DMS53 (cell line): ENCODE results near the gene GABARAP.
"Not testable (repeated sequence)": the region's sequence is repeated elsewhere in the genome, so short reads cannot be mapped to it uniquely, and the experiment has no call there.

Source experiments
- DNase-seq: peaks from one replicate; lab custom pipeline; 2025; lab: John Stamatoyannopoulos, UW

The GABARAP gene

DNA sequence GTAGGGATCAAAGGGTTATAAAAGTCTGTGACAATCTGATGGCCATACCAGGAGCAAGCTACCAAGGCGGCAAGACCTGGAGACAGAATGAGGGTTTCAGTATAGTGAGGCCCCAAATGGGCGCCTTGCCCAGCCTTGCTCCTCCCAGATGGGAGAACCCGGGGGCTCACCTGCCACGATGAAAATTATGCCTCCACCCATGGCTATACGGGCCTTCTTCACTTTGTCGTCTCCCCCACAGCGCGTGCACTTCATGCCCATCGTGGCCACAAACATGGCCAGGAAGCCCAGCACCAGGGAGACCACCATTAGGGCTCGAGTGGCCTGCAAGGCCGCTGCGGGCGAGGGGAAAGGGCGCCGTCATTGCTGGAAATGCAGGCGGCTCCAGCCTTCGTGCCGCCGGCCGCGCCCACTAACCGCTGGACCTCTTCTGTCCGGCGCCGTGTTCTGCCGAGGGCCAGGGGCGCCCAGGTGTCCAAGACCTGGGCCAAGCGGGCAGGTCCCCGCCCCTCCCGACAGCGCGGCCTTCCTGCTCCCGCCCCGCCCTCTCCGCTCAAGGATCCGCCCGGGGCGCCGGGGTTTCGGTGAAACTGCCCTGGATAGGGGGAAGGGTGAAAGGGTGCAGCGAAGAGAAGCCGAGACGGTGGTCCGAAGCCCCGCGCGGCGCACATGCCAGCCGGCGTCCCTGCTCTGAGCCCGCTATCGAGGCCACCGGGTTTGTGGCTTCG is 18.6 kb upstream of the GABARAP start:
- peak; percentile 96 for DNase-seq

DNA sequence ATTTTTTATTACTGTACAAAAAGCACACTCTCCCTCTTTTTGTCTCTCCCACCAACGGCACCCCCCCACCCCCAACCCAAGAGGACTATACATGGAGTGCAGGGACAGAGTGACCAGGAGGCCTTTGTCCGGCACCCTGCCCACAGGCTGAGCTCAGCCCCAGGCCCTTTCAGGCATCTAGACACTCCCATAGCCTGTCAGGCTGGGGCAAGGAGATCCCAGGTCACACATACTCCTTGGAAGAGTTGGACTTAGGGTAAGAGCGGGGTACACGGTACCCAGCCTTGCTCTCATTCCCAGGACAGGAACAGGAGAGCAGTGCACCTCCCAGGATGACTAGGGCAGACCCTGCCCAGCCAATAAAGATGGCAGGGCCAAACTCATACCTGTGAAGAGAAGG is 17.9 kb upstream of the GABARAP start:
- peak; percentile 48 for DNase-seq

DNA sequence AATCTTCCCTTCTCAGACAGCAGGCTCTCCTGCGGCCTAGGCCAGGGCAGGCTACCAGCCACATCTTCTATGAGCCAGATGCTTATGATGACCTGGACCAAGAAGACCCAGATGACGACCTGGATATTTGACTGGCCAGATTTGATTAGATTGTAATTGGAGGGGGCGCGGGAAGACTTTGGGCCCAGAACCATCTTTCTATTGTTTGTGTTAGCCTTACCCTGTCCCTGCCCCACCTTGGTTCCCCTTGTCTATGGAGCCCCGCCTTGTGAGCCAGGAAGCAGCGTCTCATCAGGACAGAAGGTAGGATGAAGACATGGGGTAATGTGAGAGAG is 17.3 kb upstream of the GABARAP start:
- no peak for DNase-seq

DNA sequence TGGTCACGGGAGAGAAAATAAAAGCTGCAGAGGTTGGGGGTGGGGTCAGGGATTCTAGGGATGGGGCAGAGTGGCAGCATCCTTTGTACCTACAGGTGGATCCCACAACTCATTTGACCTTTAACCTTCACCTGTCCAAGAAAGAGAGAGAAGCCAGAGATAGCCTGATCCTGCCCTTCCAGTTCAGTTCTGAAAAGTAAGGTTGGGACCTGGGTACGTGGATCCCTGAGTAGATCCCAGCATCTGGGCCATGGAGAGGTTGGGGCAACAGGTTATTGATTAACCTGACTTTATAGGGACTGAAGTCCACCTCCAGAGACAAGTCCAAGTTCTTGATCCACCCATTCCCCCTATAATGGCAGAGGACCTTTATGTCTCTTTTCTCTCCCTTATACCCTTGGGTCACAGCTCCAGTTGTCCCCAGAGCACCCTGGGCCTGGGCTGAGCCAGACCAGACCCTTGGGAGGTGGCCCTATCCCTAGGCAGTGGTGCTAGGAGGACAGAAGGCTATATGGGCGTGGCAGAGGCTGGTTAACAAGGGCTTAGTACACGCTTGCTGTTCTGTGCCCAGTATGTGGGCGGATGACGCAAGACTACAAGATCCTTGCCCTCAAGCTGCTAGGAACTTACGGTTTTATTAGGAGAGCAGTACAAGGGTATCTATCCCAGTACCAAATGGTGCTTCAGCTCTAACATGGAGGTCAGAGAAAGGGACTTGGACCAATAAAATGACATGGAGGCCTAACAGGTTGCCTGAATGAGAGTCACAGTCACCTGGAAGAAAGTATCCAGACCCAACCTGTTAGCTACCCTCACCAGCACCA is 16.7 kb upstream of the GABARAP start:
- peak; percentile 64 for DNase-seq

DNA sequence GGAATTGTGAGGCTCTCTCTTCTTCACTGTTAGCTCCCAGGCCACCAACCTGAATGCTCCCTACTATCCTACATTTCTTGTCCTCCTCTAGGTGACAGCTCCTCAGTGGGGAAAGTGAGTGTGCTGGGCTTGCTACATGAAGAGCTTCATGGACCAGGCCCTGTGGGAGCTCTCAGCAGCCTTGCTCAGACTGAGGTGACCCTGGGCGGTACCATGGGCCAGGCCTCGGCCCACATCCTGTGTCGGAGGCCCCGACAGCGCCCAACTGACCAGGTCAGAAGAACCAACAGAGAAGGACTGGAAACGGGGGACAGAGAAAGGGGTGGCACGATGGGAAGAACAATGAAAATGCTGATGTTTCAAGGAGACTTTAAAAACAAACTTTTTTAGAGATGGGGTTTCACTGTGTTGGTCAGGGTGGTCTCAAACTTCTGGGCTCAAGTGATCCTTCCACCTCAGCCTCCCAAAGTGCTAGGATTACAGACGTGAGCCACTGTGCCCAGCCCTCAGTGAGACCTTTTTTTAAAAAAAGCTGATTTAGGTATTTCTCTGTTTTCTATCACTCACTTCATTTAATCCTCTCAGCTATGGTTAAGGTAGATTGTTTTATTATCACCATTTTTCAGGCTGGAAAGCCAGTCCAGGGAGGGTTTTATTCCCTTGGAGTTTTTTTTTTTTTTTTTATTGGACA is 14.7 kb upstream of the GABARAP start:
- DNase-seq = no peak

DNA sequence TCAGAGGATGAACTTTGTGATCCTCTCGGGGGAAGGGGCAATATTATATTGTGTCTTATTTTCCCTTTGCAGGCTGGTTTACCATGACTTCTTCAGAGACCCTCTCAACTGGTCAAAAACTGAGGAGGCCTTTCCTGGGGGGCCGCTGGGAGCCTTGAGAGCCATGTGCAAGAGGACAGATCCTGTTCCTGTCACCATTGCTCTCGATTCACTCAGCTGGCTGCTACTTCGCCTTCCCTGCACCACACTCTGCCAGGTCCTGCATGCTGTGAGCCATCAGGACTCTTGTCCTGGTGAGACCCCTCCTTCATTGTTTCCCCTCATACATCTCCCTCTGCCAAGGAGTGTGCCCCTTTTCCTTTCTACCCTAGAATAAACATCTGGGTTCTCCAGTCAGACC is 12.3 kb upstream of the GABARAP start:
- DNase-seq = no peak

DNA sequence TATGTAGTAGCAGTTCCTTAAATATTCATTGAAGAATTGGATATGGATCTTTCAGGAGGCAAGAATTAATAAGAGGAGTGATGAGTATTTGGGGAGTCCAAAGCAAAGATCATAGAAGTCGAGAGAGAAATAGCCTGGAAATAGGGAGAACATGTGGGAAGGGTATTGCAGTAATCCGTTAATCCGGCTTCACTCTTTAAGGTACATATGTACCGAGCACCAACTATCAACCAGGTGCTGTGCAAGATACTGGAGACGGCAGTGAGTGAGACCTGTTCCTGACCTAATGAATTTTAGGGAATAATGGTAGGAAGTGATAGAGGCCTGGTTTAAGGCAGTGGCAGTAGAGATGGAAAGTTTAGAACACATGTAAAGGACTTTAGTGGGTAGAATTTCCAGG is 10.8 kb upstream of the GABARAP start:
- DNase-seq = no peak

DNA sequence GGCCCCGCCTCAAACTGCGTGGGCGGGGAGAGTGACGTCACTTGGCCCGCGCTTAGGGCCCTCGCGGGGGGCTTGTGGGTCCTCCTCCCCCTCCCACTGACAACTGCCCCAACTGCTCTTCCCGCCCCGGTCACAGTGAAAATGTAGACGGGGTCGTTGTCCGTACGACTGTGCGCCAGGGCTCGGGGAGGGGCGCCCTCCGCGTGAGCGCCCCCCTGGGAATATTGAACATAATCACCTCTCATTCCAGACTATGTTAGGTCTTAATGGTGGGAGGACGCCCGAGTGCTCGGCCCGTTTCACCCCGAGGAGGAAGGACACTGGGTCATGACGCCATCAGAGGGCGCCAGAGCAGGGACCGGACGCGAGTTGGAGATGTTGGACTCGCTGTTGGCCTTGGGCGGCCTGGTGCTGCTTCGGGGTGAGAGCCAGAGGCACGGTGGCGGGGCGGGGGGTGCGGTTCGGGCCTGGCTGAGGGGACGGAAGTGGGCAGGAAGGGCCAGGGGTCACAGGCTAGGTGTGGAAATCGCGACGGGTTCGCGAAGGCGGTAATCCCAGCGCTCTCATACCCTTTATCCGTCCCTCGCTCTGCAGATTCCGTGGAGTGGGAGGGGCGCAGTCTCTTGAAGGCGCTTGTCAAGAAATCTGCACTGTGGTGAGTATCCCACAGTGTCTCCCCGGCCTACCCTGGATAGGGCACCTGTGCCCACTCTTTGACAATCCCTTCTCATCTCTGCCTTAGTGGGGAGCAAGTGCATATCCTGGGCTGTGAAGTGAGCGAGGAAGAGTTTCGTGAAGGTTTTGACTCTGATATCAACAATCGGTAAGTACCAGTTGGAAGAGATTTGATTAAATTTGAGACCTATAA is 10.2 kb upstream of the GABARAP start, which contains the start of gene ELP5:
Gene ELP5, plus strand, starts transcription at position 40 of the 868 bp plus-strand sequence. Its CDS starts 336 bp downstream, at position 376.
- peak; percentile 98 for DNase-seq

DNA sequence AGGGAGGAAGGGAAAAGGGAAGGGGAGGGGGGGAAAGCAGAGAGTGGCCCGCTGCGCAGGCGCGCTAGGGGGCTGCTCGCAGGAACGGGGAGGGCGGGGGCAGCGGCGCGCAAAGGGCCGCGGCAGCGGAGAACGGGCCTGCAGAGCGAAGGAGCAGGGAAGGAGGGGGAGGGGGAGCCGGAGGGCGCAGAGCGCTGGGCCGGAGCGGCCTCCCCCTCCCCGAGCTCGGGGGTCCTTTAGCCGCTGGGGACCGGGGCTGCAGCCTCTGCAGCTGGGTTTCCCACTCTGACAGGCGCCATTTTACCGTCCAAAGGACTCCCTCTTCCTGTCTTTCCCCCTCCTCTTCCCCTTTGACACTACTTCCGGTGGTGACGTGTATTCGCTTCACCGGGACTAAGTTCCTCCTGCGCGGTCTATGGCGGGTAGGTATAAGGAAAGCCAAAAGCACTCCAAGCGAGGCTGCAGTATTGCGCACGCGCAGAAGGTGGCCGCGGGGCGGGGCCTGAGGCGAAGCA is 9.5 kb upstream of the GABARAP start, which contains the start of gene CTDNEP1:
Gene CTDNEP1, minus strand, starts transcription at position 74 of the 515 bp plus-strand sequence. CDS start 438 bp downstream, outside the sequence.
- DNase-seq = peak; percentile 100

DNA sequence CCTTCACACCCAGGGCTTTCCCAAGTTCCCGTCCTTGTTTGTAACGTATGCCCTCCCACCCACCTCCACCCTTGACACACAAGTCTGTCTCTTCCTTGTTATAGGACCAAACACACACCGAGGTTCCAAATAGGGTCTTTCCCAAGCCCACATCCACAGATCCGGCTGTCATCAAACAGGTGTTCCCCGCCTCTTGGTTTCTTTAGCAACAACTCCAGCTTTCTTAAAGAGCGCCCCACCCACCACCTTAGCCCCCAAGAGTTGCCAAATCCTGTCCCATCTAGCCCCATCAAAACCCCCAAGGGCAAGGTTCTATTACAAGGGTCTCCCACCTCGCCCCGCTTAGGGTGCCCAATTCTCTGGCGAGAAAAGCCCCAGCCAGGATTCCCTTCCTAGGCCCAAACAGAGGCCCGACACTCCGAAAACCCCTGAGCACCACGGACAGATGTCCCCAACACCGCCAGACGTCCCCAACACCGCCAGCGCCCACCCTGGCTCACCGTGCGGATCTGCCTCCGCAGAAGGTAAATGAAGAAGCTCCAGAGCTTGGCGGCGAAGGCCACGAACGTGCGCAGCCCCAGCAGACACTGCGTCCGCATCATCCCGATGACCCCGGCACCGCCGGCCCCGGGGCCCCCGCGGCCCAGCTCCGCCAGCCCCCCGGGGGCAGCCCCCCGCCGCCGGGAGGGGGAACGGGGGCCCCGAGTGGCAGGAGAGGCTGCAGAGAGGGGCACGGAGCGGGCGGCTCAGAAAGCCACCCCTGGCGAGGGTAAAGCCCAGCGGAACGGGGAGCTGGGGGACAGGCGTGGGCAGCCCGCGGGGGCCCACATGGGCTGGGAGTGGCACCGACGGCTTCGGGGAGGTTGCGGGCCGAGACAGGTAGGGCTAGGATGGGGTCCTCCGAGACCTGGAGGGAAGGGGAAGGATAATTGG is 8.7 kb upstream of the GABARAP start:
- no peak for DNase-seq

DNA sequence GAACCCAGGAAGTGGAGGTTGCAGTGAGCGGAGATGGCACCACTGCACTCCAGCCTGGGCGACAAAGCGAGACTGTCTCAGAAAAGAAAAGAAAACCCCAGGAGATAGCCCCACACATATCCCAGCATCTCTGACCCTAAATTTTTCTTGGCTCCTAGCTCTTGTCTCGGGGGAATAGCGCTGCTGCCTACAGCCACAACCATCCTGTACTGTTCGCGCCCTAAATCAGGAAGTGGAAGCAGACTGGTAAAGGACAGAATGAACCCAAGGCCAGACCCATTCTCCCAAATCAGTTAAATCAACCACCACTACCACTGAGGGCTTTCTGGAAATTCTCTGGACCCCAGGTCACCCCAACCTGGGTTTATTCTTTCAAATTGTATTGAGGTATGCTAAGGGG is 7.6 kb upstream of the GABARAP start:
- no peak for DNase-seq

DNA sequence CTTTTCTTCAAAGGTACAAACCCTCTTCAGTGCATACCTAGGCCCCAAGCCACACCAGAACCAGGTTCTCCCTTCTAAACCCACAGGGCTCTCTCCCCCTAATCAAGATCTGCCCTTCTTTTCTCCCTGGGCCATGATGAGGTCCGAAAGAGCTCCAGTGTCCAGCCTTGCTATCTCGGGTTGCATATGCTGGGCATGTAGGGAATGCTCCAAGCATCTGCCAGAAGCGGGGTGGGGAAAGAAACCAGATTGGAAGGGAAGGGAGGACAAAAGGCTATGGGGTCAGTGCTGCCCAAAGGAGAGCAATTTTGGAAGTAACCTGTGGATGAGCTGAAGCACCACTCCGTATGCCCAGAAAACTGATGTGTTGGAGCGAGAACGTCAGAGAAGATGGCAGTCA is 7.0 kb upstream of the GABARAP start:
- DNase-seq = no peak

DNA sequence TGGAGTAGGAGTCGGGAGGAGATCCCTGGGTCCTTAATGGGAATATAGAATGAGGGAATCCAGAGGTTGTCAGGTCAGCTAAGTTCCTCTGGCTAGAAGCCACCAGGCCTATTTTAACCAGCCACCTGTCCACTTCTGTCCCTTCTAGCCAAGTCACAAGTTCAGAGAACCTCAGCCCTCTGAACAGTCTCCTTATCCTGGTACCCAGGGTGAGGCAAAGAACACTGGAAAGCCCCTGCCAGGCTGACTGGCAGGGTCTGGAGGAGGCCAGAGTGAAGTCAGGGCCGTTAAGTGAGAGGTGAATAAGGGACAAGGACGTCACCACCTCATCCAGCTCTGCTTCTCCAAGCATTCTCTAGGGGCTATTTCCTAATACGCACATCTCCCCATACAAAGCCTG is 6.5 kb upstream of the GABARAP start:
- no peak for DNase-seq

DNA sequence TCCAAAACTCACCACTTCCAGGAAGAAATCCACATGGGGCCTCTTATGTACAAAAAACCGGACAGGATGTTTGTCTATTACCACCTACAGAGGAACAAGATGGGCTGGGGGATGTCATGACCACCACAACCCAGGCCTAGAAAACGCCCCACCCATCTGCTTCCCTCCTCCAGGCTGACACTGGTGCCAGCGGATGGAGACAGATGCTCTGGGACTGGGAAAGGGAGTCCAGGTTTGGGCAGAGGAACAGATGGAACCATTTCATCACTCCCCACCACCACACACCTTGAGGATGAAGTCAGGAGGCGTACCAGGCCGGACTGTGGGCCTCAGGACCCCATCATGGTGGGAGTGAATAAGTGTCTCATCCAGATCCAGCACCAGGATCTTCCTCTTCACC is 4.5 kb upstream of the GABARAP start:
- no peak for DNase-seq

DNA sequence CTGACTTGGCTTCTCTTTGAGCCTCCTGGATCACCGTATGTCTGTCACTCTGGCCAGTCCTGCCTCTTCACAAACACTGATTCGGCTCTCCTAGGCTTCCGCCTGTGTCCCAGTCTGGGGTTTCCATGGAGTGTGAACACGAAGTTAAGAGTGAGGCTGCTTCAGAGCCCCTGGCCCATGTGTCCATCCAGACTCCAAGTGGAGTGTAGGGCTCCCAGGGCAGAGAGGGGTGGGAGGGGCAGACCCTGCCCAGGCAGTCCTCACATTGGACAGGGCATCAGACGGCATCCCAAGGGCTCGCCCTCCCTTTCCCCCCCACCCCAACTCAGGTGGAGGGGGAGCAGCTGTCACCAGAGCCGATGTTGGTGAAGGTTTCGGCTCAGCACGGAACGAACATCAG is 1.6 kb upstream of the GABARAP start:
- DNase-seq = not testable (repeated sequence)

DNA sequence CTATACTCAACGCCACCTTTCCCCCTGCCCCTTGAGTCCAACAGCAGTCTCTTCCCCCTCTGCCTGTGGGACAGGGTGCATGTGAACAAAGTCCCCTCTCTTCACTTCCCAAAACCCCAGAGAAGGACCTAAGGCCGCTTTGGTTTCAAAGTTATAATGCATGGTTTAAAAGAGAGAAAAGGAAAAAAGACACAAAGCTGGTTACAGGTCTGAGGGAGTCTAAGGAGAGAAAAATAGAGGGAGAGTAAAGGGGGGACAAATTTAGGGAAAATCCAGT is 1.1 kb upstream of the GABARAP start:
- DNase-seq = no peak

DNA sequence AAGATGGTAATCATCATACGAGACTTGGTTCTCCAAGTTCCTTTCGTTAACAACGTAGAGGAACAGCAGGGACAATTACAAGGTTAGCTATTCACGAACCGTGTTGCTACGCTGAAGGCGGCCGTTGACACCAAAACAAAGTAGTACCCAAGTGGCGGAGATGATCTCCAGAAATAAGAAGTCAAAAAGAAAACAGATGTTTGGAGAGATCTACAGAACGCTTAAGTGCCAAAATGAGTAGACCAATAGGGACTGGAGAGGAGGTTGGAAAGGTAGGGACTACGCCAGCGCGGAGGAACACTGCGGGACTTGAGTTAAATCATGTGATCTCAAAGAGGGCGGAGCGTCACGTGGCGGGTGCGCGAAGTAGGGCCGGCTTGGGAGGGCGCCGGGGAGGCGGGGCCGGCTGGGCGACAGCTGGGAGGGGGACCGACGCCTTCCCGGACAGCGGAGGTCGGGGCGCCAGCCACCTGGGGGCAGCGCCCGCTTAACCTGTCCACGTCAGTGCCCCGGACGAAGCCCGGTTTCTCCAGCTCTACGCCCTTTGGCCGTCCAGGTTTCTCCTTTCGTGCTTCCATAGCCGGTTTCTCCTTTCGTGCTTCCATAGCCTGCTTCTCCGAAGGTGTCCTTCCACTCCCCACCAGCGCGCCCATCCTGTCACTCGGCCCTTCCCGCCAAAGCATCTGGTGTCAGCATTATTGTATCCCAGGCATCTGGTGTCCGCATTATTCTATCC is 636 bp upstream of the GABARAP start:
- DNase-seq = peak; percentile 99

DNA sequence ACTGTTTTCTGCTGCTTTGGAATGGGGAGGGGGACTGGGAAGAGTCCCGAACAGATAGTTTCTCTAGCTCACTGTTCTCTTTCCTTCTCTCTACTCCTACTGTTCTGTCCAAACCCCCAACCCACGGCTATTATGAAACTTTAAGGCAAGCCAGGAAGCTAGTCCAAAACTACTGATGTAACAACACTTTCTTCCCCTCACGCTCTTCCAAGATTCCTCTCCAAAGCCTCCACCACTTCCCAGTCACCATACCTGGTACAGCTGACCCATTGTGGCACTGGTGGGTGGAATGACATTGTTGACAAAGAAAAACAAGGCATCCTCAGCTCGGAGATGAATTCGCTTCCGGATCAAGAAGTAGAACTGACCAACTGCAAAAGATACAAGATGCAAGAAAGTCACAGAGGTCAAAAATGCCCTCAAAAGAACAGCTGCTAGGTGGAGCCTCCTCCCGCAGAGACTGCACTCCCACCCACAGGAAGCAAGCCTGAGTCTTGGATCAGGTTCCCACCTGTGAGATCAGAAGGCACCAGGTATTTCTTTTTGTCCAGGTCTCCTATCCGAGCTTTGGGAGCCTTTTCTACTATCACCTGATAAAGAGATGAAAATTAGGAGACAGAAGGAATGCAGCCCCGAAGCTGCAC is 1.0 kb downstream of the GABARAP start:
- DNase-seq = peak; percentile 77

DNA sequence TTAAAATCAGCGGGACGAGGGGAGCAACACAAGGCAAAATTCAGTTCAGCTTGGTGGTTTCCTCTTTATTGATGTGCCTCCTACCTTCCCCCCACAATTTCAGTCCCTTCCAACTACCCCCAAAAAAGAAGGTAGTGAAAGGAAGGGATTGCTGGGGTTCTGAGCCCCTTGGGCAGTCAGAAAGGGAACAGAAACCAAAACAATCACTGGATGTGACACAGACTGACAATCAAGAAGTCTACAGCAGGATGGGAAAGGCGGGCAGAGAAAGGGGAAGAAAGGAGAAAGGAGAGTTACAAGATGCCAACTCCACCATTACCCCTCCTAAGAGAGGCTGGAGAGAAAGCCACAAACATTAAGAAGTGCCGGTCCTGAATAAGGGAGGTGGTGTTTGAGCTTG is 1.9 kb downstream of the GABARAP start:
- DNase-seq = no peak
